Measurements from ENCODE around the gene KATNIP.

The KATNIP gene

DNA sequence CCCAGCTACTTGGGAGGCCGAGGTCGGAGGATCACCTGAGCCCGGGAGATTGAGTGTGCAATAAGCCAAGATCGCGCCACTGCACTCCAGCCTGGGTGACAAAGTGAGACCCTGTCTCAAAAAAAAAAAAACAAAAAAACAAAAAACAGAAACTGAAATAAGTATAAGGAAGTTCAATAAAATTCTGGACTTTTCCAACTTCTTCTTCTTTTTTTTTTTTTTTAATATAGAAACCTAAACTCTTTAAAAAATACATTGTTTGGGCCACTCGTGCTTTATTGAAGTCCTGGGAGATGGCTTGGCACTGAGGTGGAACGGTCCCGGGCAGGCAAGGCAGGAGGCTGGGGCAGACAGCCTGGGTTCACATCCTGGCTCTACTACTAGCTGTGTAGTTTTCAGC, 36.8 kb downstream of the KATNIP start:
- no peak for DNase-seq

DNA sequence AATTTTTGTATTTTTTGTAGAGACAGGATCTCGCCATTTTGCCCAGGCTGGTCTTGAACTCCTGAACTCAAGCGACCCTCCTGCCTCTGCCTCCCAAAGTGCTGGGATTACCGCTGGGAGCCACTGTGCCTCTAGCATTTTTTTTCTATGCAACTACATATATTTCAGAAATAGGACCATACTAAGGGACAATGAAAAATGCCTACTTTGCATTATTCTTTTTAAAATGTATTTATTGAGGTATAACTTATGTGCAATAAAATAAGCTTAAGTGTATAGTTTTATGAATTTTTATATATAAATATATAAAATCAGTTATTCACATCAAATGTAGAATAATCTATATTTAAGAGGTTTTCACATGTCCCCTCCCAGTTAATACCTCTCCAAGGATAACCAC, 38.1 kb downstream of the KATNIP start:
- DNase-seq = no peak

GRCh38 chr16:27591837-27592236, 41.9 kb downstream of the KATNIP start:
- DNase-seq = no peak

DNA sequence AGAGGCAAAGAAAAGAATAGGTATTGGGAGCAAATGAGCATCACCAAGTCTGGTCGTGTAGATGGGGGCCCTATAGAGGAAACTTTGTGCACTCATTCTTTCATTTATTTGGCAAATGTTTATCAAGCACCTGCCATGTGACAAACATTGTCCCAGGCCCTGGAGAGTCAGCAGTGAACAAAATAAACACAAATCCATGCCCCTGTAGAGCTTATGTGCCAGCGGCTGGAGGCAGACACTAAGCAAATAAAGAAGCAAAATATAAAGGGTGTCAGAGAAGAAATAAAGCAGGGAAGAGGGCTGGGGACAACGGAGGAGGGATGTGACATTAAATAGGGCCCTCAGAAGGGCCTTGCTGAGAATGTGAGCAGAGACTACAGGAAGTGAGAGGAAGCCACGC, 45.5 kb downstream of the KATNIP start:
- no peak for DNase-seq

- DNase-seq = peak in 1 of 2 experiments; percentile 30
Observed at GRCh38 chr16:27595993-27596392, 46.0 kb downstream of the KATNIP start.

- no peak for DNase-seq
Observed at GRCh38 chr16:27596411-27596810, 46.5 kb downstream of the KATNIP start.

DNA sequence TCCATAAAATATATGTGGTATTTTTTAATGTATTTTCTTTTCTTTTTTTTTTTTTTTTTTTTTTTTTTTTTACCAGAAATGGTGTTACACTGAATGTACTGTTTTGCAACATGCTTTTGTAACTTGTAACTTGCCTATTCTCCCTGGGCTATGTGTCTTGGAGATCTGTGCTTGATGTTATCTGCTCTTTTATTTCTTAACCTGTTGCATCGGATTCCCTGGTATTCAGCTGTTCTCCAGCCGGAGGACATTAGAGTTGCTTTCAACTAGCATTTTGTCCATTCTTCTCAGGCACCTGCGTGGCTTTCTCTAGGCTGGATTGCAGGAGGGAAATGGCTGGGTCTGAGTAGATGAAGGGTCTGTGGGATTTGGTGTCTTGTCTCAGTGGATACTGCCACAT, 47.4 kb downstream of the KATNIP start:
- DNase-seq = no peak

DNA sequence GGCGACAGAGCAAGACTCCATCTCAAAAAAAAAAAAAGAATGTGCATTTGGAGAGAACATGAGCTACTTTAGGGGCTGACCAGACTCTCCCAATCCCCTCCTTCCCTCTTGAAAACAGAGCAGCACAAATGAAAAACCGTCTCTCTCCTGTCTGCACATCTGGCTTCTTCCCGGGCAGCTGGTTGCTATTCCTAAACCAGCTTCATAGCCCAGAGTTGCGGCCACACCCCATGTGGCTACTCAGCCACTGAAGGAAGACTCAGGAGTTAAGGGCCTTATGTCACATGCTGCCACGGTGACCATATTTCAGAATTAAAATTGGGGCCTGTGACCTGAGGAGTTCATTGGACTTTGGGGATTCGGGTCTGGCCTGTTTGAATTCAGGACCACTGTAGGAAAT, 48.3 kb downstream of the KATNIP start:
- DNase-seq = no peak

DNA sequence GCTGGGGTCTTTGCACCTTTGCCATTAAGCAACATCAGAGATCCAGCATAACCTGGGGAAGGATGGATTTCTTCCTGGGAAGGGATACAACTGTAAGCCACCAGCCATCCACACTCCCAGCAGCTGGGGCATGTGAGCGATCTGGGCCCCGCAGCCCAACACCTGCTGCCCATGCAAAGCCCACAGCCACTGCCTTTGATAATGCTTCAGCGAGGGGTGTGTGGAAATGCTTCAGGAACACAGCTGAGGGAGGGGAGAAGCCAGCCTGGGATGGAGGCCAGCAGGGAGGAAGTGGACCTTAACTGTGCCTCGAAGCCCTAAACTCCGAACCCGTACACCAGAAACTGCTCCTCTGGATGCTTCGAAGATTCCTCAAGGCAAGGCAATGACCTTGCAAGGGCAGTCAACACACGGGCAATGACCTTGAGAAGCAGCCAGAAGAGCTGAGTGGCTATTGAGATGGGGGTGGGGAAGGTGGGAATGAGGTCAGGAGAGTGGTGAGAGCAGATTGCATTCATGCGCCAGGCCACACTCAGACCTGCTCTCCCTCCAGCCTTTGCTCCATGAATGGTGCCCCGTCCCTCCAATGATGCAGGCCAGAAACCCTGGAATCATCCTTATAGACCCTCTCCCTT, 49.1 kb downstream of the KATNIP start:
- DNase-seq = no peak

DNA sequence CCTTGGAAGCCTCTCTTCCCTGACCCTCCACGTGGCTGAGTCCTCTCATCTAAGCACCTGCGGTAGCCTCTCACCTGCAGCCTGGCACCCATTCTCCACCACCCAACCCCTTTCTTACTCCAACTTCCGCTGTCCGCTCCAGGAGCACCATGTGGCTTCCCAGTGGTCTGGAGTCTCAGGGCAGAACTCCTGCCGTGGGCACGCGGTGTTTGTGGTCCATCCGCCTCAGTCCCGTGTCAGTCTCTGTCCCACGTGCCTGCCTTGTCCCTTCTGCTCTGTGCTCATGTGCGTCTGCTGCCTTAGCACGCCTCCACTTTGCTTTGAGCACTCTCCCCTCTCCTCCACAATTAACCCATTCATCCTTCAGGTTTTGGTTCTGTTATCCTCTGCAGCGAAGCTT, 49.7 kb downstream of the KATNIP start:
- no peak for DNase-seq
